CD8-positive, alpha-beta memory T cell (primary cell): ENCODE data around the gene CTNNA3. TPM values are rescaled to one million over a fixed set of nuclear protein-coding genes. Genes with fewer than 3 reads are reported as not detected.

Experiments
- CTCF ChIA-PET: fragments of 350-600 bp; sonication (Branson Sonifier 250); formaldehyde crosslinking; loops from one replicate; lab custom pipeline; 2021; ENCODE audit warnings: antibody characterized with exemption; lab: Charles Lee
- POLR2A ChIA-PET: fragments of 350-600 bp; sonication (Branson Sonifier 250); formaldehyde crosslinking; loops from one replicate; lab custom pipeline; 2021; ENCODE audit warnings: antibody characterized with exemption; lab: Charles Lee
- DNase-seq, 5 donors: peaks; one replicate each; pipeline versions ENCODE4 v3.0.0 to v3.0.0-alpha.2; 2020 to 2022; ENCODE audit warnings: mixed read lengths in 1 of 5
- H3K27ac ChIP-seq: one replicate; pipeline ENCODE4 v1.7.0; 2013; ENCODE audit warnings: low read depth, mild to moderate bottlenecking, low read length, moderate library complexity
- H3K27me3 ChIP-seq: 2 replicates; pipeline ENCODE4 v1.7.0; 2013; ENCODE audit warnings: low read length, mild to moderate bottlenecking; ENCODE audit not compliant: insufficient read depth, poor library complexity, severe bottlenecking
- H3K36me3 ChIP-seq: 2 replicates; pipeline ENCODE4 v1.7.0; 2013; ENCODE audit warnings: mild to moderate bottlenecking, low read length, moderate library complexity; ENCODE audit not compliant: insufficient read depth
- H3K4me1 ChIP-seq: 2 replicates; pipeline ENCODE4 v1.7.0; 2013; ENCODE audit warnings: mild to moderate bottlenecking, low read length, moderate library complexity; ENCODE audit not compliant: insufficient read depth
- H3K4me3 ChIP-seq: 2 replicates; pipeline ENCODE4 v1.7.0; 2013; ENCODE audit warnings: mild to moderate bottlenecking, low read length
- H3K9me3 ChIP-seq: 2 replicates; pipeline ENCODE4 v1.7.0; 2013; ENCODE audit warnings: mild to moderate bottlenecking, low read length
- H3K27ac Mint-ChIP-seq, 8 donors: one replicate each; pipeline ENCODE4 v1.8.0; 2020 to 2021; ENCODE audit warnings: mixed read lengths in 8 of 8, mild to moderate bottlenecking in 6 of 8, inconsistent platforms in 3 of 8, moderate library complexity in 3 of 8
- H3K27me3 Mint-ChIP-seq, 2 donors: one replicate each; pipeline ENCODE4 v1.8.0; 2020 to 2021; ENCODE audit warnings: mixed read lengths in 2 of 2, mild to moderate bottlenecking in 1 of 2, moderate library complexity in 1 of 2
- H3K36me3 Mint-ChIP-seq, 3 donors: one replicate each; pipeline ENCODE4 v1.8.0; 2020 to 2021; ENCODE audit warnings: mixed read lengths in 3 of 3, inconsistent platforms in 1 of 3, mild to moderate bottlenecking in 1 of 3
- H3K4me1 Mint-ChIP-seq, 3 donors: one replicate each; pipeline ENCODE4 v1.8.0; 2020 to 2021; ENCODE audit warnings: mixed read lengths in 3 of 3, inconsistent platforms in 1 of 3, mild to moderate bottlenecking in 1 of 3
- H3K4me3 Mint-ChIP-seq, 7 donors: one replicate each; pipeline ENCODE4 v1.8.0; 2020 to 2021; ENCODE audit warnings: mixed read lengths in 7 of 7, mild to moderate bottlenecking in 6 of 7, moderate library complexity in 4 of 7, inconsistent platforms in 2 of 7
- H3K9me3 Mint-ChIP-seq, 5 donors: one replicate each; pipeline ENCODE4 v1.8.0; 2020 to 2022; ENCODE audit warnings: mixed read lengths in 5 of 5, mild to moderate bottlenecking in 3 of 5, moderate library complexity in 2 of 5, inconsistent platforms in 1 of 5
- polyA plus RNA-seq: library from polyadenylated mRNA; unstranded; fragments of 300-500 nt; fragmentation: Illumina TruSeq; gene quantifications from one replicate; pipeline ENCODE4 v1.2.3, GENCODE V29; 2021
- total RNA-seq, 2 experiments: library from RNA; stranded (reverse); gene quantifications; one replicate each; pipeline ENCODE4 v1.2.3, GENCODE V29; 2021

Gene CTNNA3
- total and polyA plus RNA-seq, 3 experiments from 2014 or later, result 0.92 TPM; not detected in 2

- H3K9me3 ChIP-seq, result no peaks in the 10 kb centered on the region
- H3K4me3 Mint-ChIP-seq, result no peak overlapping the region
- no peak overlapping the region for H3K27ac ChIP-seq
- H3K27me3 Mint-ChIP-seq, result no peaks in the 10 kb centered on the region
- ChIA-PET POLR2A (no interaction called here), CTCF (no interaction called here)
- H3K4me1 ChIP-seq, result no peaks in the 10 kb centered on the region
- no peaks in the 10 kb centered on the region for H3K36me3 ChIP-seq
- H3K36me3 Mint-ChIP-seq, result no peaks in the 10 kb centered on the region
- DNase-seq, result no peak
- no peaks in the 10 kb centered on the region for H3K4me1 Mint-ChIP-seq
- no peaks in the 10 kb centered on the region for H3K27me3 ChIP-seq
- no peak overlapping the region for H3K27ac Mint-ChIP-seq
- peaks cover 0 to 26% (median 3%) of the 10 kb centered on the region in 5 donors for H3K9me3 Mint-ChIP-seq
- H3K4me3 ChIP-seq, result no peak overlapping the region
Measured at GRCh38 chr10:66505003-66505657, 1190.9 kb downstream of the CTNNA3 start.

GRCh38 chr10:66501356-66501755 lies 1194.6 kb downstream of the CTNNA3 start:
- Histone ChIP-seq H3K27ac (no peak overlapping the region), H3K27me3 (no peaks in the 10 kb centered on the region), H3K4me3 (no peak overlapping the region), H3K36me3 (no peaks in the 10 kb centered on the region), H3K4me1 (no peaks in the 10 kb centered on the region), H3K9me3 (no peaks in the 10 kb centered on the region)
- POLR2A ChIA-PET, result no interaction called here
- no peaks in the 10 kb centered on the region for H3K4me1 Mint-ChIP-seq
- peaks cover 0 to 27% (median 0%) of the 10 kb centered on the region in 5 donors for H3K9me3 Mint-ChIP-seq
- H3K36me3 Mint-ChIP-seq, result no peaks in the 10 kb centered on the region
- no peak overlapping the region for H3K4me3 Mint-ChIP-seq
- H3K27me3 Mint-ChIP-seq, result no peaks in the 10 kb centered on the region
- CTCF ChIA-PET, result no interaction called here
- no peak for DNase-seq
- H3K27ac Mint-ChIP-seq, result no peak overlapping the region

GRCh38 chr10:66483966-66484365 lies 1212.0 kb downstream of the CTNNA3 start:
- no peaks in the 10 kb centered on the region for H3K27me3 ChIP-seq
- Mint-ChIP-seq H3K9me3 (peaks cover 0 to 24% (median 3%) of the 10 kb centered on the region in 5 donors), H3K27ac (no peak overlapping the region), H3K36me3 (no peaks in the 10 kb centered on the region), H3K4me3 (no peak overlapping the region), H3K4me1 (no peaks in the 10 kb centered on the region), H3K27me3 (no peaks in the 10 kb centered on the region)
- CTCF ChIA-PET, result no interaction called here
- H3K9me3 ChIP-seq, result no peaks in the 10 kb centered on the region
- H3K36me3 ChIP-seq, result no peaks in the 10 kb centered on the region
- H3K4me1 ChIP-seq, result no peaks in the 10 kb centered on the region
- POLR2A ChIA-PET, result no interaction called here
- no peak overlapping the region for H3K4me3 ChIP-seq
- DNase-seq, result no peak
- no peak overlapping the region for H3K27ac ChIP-seq

GRCh38 chr10:66472156-66472555 lies 1223.8 kb downstream of the CTNNA3 start:
- Histone ChIP-seq H3K4me3 (no peak overlapping the region), H3K9me3 (no peaks in the 10 kb centered on the region), H3K27ac (no peak overlapping the region), H3K36me3 (no peaks in the 10 kb centered on the region), H3K27me3 (no peaks in the 10 kb centered on the region), H3K4me1 (no peaks in the 10 kb centered on the region)
- peaks cover 4 to 18% (median 5%) of the 10 kb centered on the region in 5 donors for H3K9me3 Mint-ChIP-seq
- H3K27me3 Mint-ChIP-seq, result no peaks in the 10 kb centered on the region
- DNase-seq, result no peak
- H3K36me3 Mint-ChIP-seq, result no peaks in the 10 kb centered on the region
- CTCF ChIA-PET, result no interaction called here
- no peak overlapping the region for H3K4me3 Mint-ChIP-seq
- H3K27ac Mint-ChIP-seq, result no peak overlapping the region
- POLR2A ChIA-PET, result no interaction called here
- H3K4me1 Mint-ChIP-seq, result no peaks in the 10 kb centered on the region

GRCh38 chr10:66467042-66467441 lies 1229.0 kb downstream of the CTNNA3 start:
- Histone ChIP-seq H3K27ac (no peak overlapping the region), H3K4me1 (no peaks in the 10 kb centered on the region), H3K9me3 (no peaks in the 10 kb centered on the region), H3K36me3 (no peaks in the 10 kb centered on the region), H3K27me3 (no peaks in the 10 kb centered on the region), H3K4me3 (no peak overlapping the region)
- ChIA-PET POLR2A (no interaction called here), CTCF (no interaction called here)
- H3K27ac Mint-ChIP-seq, result no peak overlapping the region
- no peaks in the 10 kb centered on the region for H3K27me3 Mint-ChIP-seq
- DNase-seq, result no peak
- H3K36me3 Mint-ChIP-seq, result no peaks in the 10 kb centered on the region
- H3K9me3 Mint-ChIP-seq, result peaks cover 3 to 20% (median 15%) of the 10 kb centered on the region in 5 donors
- no peaks in the 10 kb centered on the region for H3K4me1 Mint-ChIP-seq
- no peak overlapping the region for H3K4me3 Mint-ChIP-seq

GRCh38 chr10:66466622-66467021 lies 1229.4 kb downstream of the CTNNA3 start:
- Histone ChIP-seq H3K4me3 (no peak overlapping the region), H3K9me3 (no peaks in the 10 kb centered on the region), H3K27me3 (no peaks in the 10 kb centered on the region), H3K4me1 (no peaks in the 10 kb centered on the region), H3K27ac (no peak overlapping the region), H3K36me3 (no peaks in the 10 kb centered on the region)
- H3K27me3 Mint-ChIP-seq, result no peaks in the 10 kb centered on the region
- H3K9me3 Mint-ChIP-seq, result peaks cover 1 to 18% (median 13%) of the 10 kb centered on the region in 5 donors
- no peaks in the 10 kb centered on the region for H3K36me3 Mint-ChIP-seq
- DNase-seq, result no peak
- ChIA-PET POLR2A (no interaction called here), CTCF (no interaction called here)
- H3K4me1 Mint-ChIP-seq, result no peaks in the 10 kb centered on the region
- no peak overlapping the region for H3K27ac Mint-ChIP-seq
- H3K4me3 Mint-ChIP-seq, result no peak overlapping the region

- POLR2A ChIA-PET, result interaction anchor here (0.7 kb wide), 1 partner anchor 683 kb away, joined by 6 read pairs; no protein-coding TSS in a partner anchor
- no peaks in the 10 kb centered on the region for H3K9me3 ChIP-seq
- Mint-ChIP-seq H3K36me3 (no peaks in the 10 kb centered on the region), H3K9me3 (peaks cover 2 to 19% (median 16%) of the 10 kb centered on the region in 5 donors), H3K4me3 (no peak overlapping the region), H3K27ac (no peak overlapping the region), H3K27me3 (no peaks in the 10 kb centered on the region), H3K4me1 (no peaks in the 10 kb centered on the region)
- H3K4me3 ChIP-seq, result no peak overlapping the region
- CTCF ChIA-PET, result no interaction called here
- H3K36me3 ChIP-seq, result no peaks in the 10 kb centered on the region
- no peak for DNase-seq
- H3K27me3 ChIP-seq, result no peaks in the 10 kb centered on the region
- H3K27ac ChIP-seq, result no peak overlapping the region
- H3K4me1 ChIP-seq, result no peaks in the 10 kb centered on the region
Measured at GRCh38 chr10:66463611-66464010, 1232.4 kb downstream of the CTNNA3 start.

GRCh38 chr10:66457629-66458028 lies 1238.4 kb downstream of the CTNNA3 start:
- Histone ChIP-seq H3K27me3 (no peaks in the 10 kb centered on the region), H3K4me1 (no peaks in the 10 kb centered on the region), H3K27ac (no peak overlapping the region), H3K36me3 (no peaks in the 10 kb centered on the region), H3K9me3 (no peaks in the 10 kb centered on the region), H3K4me3 (no peak overlapping the region)
- no peak for DNase-seq
- H3K27ac Mint-ChIP-seq, result no peak overlapping the region
- no peaks in the 10 kb centered on the region for H3K4me1 Mint-ChIP-seq
- no peaks in the 10 kb centered on the region for H3K27me3 Mint-ChIP-seq
- ChIA-PET CTCF (no interaction called here), POLR2A (no interaction called here)
- peaks cover 6 to 17% (median 9%) of the 10 kb centered on the region in 5 donors for H3K9me3 Mint-ChIP-seq
- H3K36me3 Mint-ChIP-seq, result no peaks in the 10 kb centered on the region
- H3K4me3 Mint-ChIP-seq, result no peak overlapping the region
